SK-N-SH (cell line): ENCODE results near the gene GRAMD2A. TPM values are rescaled to one million over a fixed set of nuclear protein-coding genes. Genes with fewer than 3 reads are reported as not detected.

Experiments
- CTCF ChIA-PET: fragments of 300-600, 350-600 bp; formaldehyde crosslinking; extraction: SDS; loops from one replicate; lab custom pipeline; 2021; lab: Yijun Ruan, JAX
- POLR2A ChIA-PET: fragments of 350-600 bp; sonication (Branson Sonifier 250); formaldehyde crosslinking; extraction: SDS; loops from one replicate; lab custom pipeline; 2020; ENCODE audit warnings: antibody characterized with exemption, inconsistent platforms; lab: Yijun Ruan, JAX
- DNase-seq: peaks from one replicate; pipeline ENCODE4 v3.0.0; 2012
- H2AFZ ChIP-seq: fragments of 200-600 bp; sonication (generic); 2 replicates; pipeline ENCODE4 v1.8.1; 2016; ENCODE audit warnings: antibody characterized with exemption, mild to moderate bottlenecking, low read depth
- H3F3A ChIP-seq: fragments of 200-600 bp; sonication (generic); replicated peaks from 2 replicates; pipeline ENCODE3; 2016; ENCODE audit warnings: antibody characterized with exemption, mild to moderate bottlenecking; ENCODE audit not compliant: insufficient read depth
- H3K27ac ChIP-seq, 2 experiments: fragments of 200-500 bp in 1 of 2; fragments of 200-600 bp in 1 of 2; sonication (Bioruptor generic) in 1 of 2; sonication (generic), shearing (Covaris generic) in 1 of 2; 2 replicates each; pipeline versions ENCODE4 v1.5.1 to v1.6.1; 2014 to 2016; ENCODE audit warnings: low read depth in 2 of 2, inconsistent platforms in 1 of 2, low read length in 1 of 2, mild to moderate bottlenecking in 1 of 2, mixed read lengths in 1 of 2
- H3K27me3 ChIP-seq: fragments of 200-600 bp; sonication (generic), shearing (Covaris generic); 2 replicates; pipeline ENCODE4 v1.6.1; 2016; ENCODE audit warnings: mixed run types; ENCODE audit not compliant: insufficient read depth
- H3K36me3 ChIP-seq, 2 experiments: fragments of 200-500 bp in 1 of 2; fragments of 200-600 bp in 1 of 2; sonication (Bioruptor generic) in 1 of 2; sonication (generic) in 1 of 2; replicated peaks in 1 of 2; 2 replicates each; pipeline versions ENCODE3 to v1.5.1; 2014 to 2016; ENCODE audit warnings: low read length in 1 of 2, mild to moderate bottlenecking in 1 of 2; ENCODE audit not compliant: insufficient read depth in 2 of 2, control insufficient read depth in 1 of 2
- H3K4me1 ChIP-seq, 2 experiments: fragments of 200-500 bp in 1 of 2; fragments of 200-600 bp in 1 of 2; sonication (Bioruptor generic) in 1 of 2; sonication (generic), shearing (Covaris generic) in 1 of 2; 2 replicates each; pipeline versions ENCODE4 v1.5.1 to v1.6.1; 2014 to 2016; ENCODE audit warnings: low read depth in 1 of 2, low read length in 1 of 2, mixed run types in 1 of 2; ENCODE audit not compliant: insufficient read depth in 2 of 2, control insufficient read depth in 1 of 2
- H3K4me2 ChIP-seq: fragments of 200-600 bp; sonication (generic), shearing (Covaris generic); 2 replicates; pipeline ENCODE4 v1.6.1; 2017; ENCODE audit warnings: mixed run types
- H3K4me3 ChIP-seq, 2 experiments: fragments of 200-500 bp in 1 of 2; fragments of 200-600 bp in 1 of 2; sonication (Bioruptor generic) in 1 of 2; sonication (generic), shearing (Covaris generic) in 1 of 2; 2 replicates each; pipeline versions ENCODE4 v1.5.1 to v1.8.1; 2014 to 2016; ENCODE audit warnings: low read depth in 2 of 2, inconsistent platforms in 1 of 2, low read length in 1 of 2, mild to moderate bottlenecking in 1 of 2, mixed read lengths in 1 of 2, moderate library complexity in 1 of 2
- H3K79me2 ChIP-seq: fragments of 200-600 bp; sonication (generic); 2 replicates; pipeline ENCODE4 v1.8.1; 2017; ENCODE audit warnings: mild to moderate bottlenecking; ENCODE audit not compliant: insufficient read depth
- H3K9ac ChIP-seq: fragments of 200-600 bp; sonication (generic); 2 replicates; pipeline ENCODE4 v1.6.1; 2017; ENCODE audit warnings: mixed run types
- H3K9me2 ChIP-seq: fragments of 200-600 bp; sonication (generic); 2 replicates; pipeline ENCODE4 v1.6.1; 2017; ENCODE audit warnings: mixed run types
- H3K9me3 ChIP-seq: fragments of 200-600 bp; sonication (generic); 2 replicates; pipeline ENCODE4 v1.6.1; 2017; ENCODE audit warnings: mixed run types, mild to moderate bottlenecking, moderate library complexity
- H4K20me1 ChIP-seq: fragments of 200-600 bp; sonication (generic); 2 replicates; pipeline ENCODE4 v1.6.1; 2017; ENCODE audit warnings: mild to moderate bottlenecking, mixed run types; ENCODE audit not compliant: insufficient read depth
- CHD2 ChIP-seq: fragments of 150-350 bp; IDR thresholded peaks from 2 replicates; pipeline ENCODE4 v1.6.1; 2018; ENCODE audit warnings: low read length; ENCODE audit not compliant: partially characterized antibody
- CTCF ChIP-seq: fragments of 200-600 bp; sonication (generic); IDR thresholded peaks from 2 replicates; pipeline ENCODE4 v1.6.1; 2017; ENCODE audit warnings: antibody characterized with exemption, mild to moderate bottlenecking, moderate library complexity
- ELF1 ChIP-seq: IDR thresholded peaks from 2 replicates; pipeline ENCODE4 v1.4.0; 2012
- EP300 ChIP-seq, 2 experiments: IDR thresholded peaks; 2 replicates each; pipeline versions ENCODE4 v1.4.0 to v1.6.1; 2012; ENCODE audit warnings: borderline replicate concordance in 1 of 2, low read depth in 1 of 2, low read length in 1 of 2
- FOXJ3 ChIP-seq: sonication (generic); formaldehyde crosslinking; IDR thresholded peaks from 2 replicates; pipeline ENCODE4 v1.5.1; 2020; ENCODE audit warnings: mild to moderate bottlenecking, missing genetic modification reagents
- FOXM1 ChIP-seq: IDR thresholded peaks from 2 replicates; pipeline ENCODE4 v1.4.0; 2012; ENCODE audit warnings: low read depth, mild to moderate bottlenecking
- GATA2 ChIP-seq: sonication (generic); formaldehyde crosslinking; IDR thresholded peaks from 2 replicates; pipeline ENCODE4 v1.5.0; 2020; ENCODE audit warnings: mild to moderate bottlenecking, missing genetic modification reagents
- IRF3 ChIP-seq: fragments of 150-350 bp; IDR thresholded peaks from 2 replicates; pipeline ENCODE4 v1.6.1; 2016; ENCODE audit warnings: mild to moderate bottlenecking, low read depth, low read length
- JUND ChIP-seq: IDR thresholded peaks from 2 replicates; pipeline ENCODE4 v1.4.0; 2012
- MEF2A ChIP-seq: IDR thresholded peaks from 2 replicates; pipeline ENCODE4 v1.4.0; 2012; ENCODE audit warnings: low read depth, borderline replicate concordance
- MXI1 ChIP-seq: IDR thresholded peaks from 2 replicates; pipeline ENCODE4 v1.6.1; 2012; ENCODE audit warnings: mild to moderate bottlenecking, low read depth, low read length, improper control_type of control experiment
- NRF1 ChIP-seq: IDR thresholded peaks from 2 replicates; pipeline ENCODE4 v1.6.1; 2012; ENCODE audit warnings: low read depth, mild to moderate bottlenecking, low read length
- PBX3 ChIP-seq: IDR thresholded peaks from 2 replicates; pipeline ENCODE4; 2012
- RAD21 ChIP-seq: IDR thresholded peaks from 2 replicates; pipeline ENCODE4 v1.6.1; 2012; ENCODE audit warnings: mild to moderate bottlenecking, low read length
- SIN3A ChIP-seq: IDR thresholded peaks from 2 replicates; pipeline ENCODE4 v1.6.1; 2012; ENCODE audit warnings: low read depth, mild to moderate bottlenecking, low read length, moderate library complexity, borderline replicate concordance
- SMC3 ChIP-seq: IDR thresholded peaks from 2 replicates; pipeline ENCODE4 v1.6.1; 2012; ENCODE audit warnings: low read depth, low read length, improper control_type of control experiment
- WGBS: methylation state at CpG from one replicate; pipeline ENCODE4 v1.1.6; 2017; ENCODE audit warnings: low lambda C conversion rate; 5-methylcytosine and 5-hydroxymethylcytosine counted together
- polyA plus RNA-seq, 3 experiments: library from polyadenylated mRNA; depleted of rRNA; stranded (reverse); fragments of >200 nt; gene quantifications; 2 replicates each; pipeline ENCODE4 v1.2.3, GENCODE V29; 2012

GRAMD2A gene
- polyA plus RNA-seq, 1 of the 3 experiments (the other 2 are of a cell fraction): 0.10 TPM

GRCh38 chr15:72131922-72132321 is 65.7 kb downstream of the GRAMD2A start:
- Histone ChIP-seq H3K27me3 (no peaks in the 10 kb centered on the region), H3K79me2 (no peaks in the 10 kb centered on the region), H3K27ac (no peak overlapping the region), H3K36me3 (no peaks in the 10 kb centered on the region), H3K4me3 (no peak overlapping the region), H3K9me2 (no peaks in the 10 kb centered on the region), H2AFZ (no peak overlapping the region), H4K20me1 (no peaks in the 10 kb centered on the region), H3K9me3 (no peaks in the 10 kb centered on the region), H3K4me1 (no peaks in the 10 kb centered on the region), H3K4me2 (no peak overlapping the region), H3F3A (no peaks in the 10 kb centered on the region), H3K9ac (no peak overlapping the region)
- CTCF ChIA-PET: interaction anchor here (1.2 kb wide), 1 partner anchor 24 kb away, joined by 4 read pairs; no protein-coding TSS in a partner anchor
- POLR2A ChIA-PET: no interaction called here
- 61% methylated on average over 3 of the region's 3 CpGs for WGBS
- no peak for TF ChIP-seq PBX3
- TF ChIP-seq ELF1: no peak
- no peak for TF ChIP-seq RAD21
- TF ChIP-seq CTCF: no peak
- TF ChIP-seq IRF3: no peak
- DNase-seq: no peak

- H3K9me2 ChIP-seq: no peaks in the 10 kb centered on the region
- no peak for DNase-seq
- no peak overlapping the region for H2AFZ ChIP-seq
- H3K4me2 ChIP-seq: no peak overlapping the region
- no peaks in the 10 kb centered on the region for H3K79me2 ChIP-seq
- 97% methylated on average over 4 of the region's 4 CpGs for WGBS
- no peak overlapping the region for H3K27ac ChIP-seq
- H3K9ac ChIP-seq: no peak overlapping the region
- no peaks in the 10 kb centered on the region for H3F3A ChIP-seq
- no peaks in the 10 kb centered on the region for H3K27me3 ChIP-seq
- H4K20me1 ChIP-seq: no peaks in the 10 kb centered on the region
- CTCF ChIA-PET: interaction anchor here (0.8 to 1.0 kb wide), 2 partner anchors 15 to 149 kb away, joined by 3 read pairs; no protein-coding TSS in a partner anchor
- POLR2A ChIA-PET: no interaction called here
- TF ChIP-seq GATA2 (CRISPR knock-in tag) (no peak), FOXJ3 (CRISPR knock-in tag) (no peak), NRF1 (no peak), JUND (no peak), CHD2 (no peak), SMC3 (no peak), MEF2A (no peak), MXI1 (no peak), SIN3A (no peak), FOXM1 (no peak), CTCF (no peak), EP300 (IDR thresholded peaks at IDR 0.05; ENCODE audit: borderline replicate concordance in 1 of 2, low read depth in 1 of 2, low read length in 1 of 2) (no peak)
- H3K4me1 ChIP-seq: no peaks in the 10 kb centered on the region
- H3K4me3 ChIP-seq: no peak overlapping the region
- H3K36me3 ChIP-seq: no peaks in the 10 kb centered on the region
- no peaks in the 10 kb centered on the region for H3K9me3 ChIP-seq
Measured at GRCh38 chr15:72130272-72130671, 67.3 kb downstream of the GRAMD2A start.
